ENCODE data around the gene GARS1. TPM values are rescaled to one million over a fixed set of nuclear protein-coding genes. Genes with fewer than 3 reads are reported as not detected.

The GARS1 gene
- total RNA-seq, 1 donor from 2014 or later = 517 TPM

DNA sequence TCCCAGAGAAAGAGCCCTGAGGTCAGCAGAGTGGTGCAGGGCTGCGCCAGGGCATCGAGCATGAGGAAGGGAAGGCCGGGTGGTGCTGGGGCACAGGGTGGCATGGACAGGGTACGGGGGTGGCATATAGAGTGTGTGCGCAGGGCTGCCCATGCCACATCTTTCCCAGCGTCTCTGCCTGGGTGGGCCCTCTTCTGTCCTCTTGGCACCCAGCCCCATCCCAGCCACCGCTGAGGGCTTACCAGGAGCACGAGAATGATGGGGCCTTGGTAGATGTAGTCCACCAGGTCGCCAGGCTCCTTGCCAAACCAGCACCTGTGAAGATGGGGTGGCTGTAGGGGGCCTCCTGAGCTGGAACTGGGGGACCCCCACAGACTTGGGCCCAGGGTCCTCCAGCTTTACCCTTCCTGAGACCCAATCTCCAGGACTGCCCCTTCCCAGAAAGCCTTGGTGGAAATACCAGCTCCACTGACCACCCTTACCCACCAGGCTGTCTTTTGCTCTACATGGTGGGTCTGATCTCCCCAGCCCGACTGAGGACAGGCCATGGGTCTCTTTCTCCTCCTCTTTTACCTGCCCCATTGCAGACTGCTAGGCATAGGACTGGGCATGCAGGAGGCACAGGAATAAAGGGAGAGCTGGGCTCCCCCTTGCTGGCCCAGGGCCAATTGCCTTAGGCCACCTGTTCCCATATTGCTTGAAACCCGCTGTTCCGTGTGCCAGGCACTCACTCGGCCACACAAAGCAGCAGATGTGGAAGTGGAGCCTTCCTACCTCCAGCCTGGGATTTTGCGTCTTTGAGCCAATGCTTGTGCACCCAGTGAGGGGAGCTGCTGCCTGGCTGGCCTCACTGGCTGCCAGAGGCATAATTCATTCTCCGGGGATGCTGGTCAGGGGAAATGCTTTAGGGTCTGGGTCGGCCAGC is 65.9 kb downstream of the GARS1 start:
- no peaks in the 10 kb centered on the region for H3K79me2 ChIP-seq (ENCODE audit: insufficient read depth, low read length)
- no peak overlapping the region for H3K4me2 ChIP-seq (ENCODE audit: low read length)
- Mint-ChIP-seq H3K27ac (ENCODE audit: unreplicated experiment) (no peak overlapping the region), H3K27me3 (ENCODE audit: low read depth, unreplicated experiment) (peaks cover 32% of the 10 kb centered on the region), H3K4me3 (ENCODE audit: unreplicated experiment) (no peak overlapping the region), H3K36me3 (ENCODE audit: low read depth, unreplicated experiment) (no peaks in the 10 kb centered on the region), H3K9me3 (ENCODE audit: unreplicated experiment) (no peaks in the 10 kb centered on the region), H3K4me1 (ENCODE audit: low read depth, unreplicated experiment) (peaks cover 6% of the 10 kb centered on the region)
- no peaks in the 10 kb centered on the region for H3K36me3 ChIP-seq (ENCODE audit: insufficient read depth, low read length)
- TF ChIP-seq, protein P1, sequence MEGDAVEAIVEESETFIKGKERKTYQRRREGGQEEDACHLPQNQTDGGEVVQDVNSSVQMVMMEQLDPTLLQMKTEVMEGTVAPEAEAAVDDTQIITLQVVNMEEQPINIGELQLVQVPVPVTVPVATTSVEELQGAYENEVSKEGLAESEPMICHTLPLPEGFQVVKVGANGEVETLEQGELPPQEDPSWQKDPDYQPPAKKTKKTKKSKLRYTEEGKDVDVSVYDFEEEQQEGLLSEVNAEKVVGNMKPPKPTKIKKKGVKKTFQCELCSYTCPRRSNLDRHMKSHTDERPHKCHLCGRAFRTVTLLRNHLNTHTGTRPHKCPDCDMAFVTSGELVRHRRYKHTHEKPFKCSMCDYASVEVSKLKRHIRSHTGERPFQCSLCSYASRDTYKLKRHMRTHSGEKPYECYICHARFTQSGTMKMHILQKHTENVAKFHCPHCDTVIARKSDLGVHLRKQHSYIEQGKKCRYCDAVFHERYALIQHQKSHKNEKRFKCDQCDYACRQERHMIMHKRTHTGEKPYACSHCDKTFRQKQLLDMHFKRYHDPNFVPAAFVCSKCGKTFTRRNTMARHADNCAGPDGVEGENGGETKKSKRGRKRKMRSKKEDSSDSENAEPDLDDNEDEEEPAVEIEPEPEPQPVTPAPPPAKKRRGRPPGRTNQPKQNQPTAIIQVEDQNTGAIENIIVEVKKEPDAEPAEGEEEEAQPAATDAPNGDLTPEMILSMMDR (IDR thresholded peaks at IDR 0.05; ENCODE audit: insufficient read depth, low read depth, low read length) = no peak
- TF ChIP-seq EZH2 (IDR thresholded peaks at IDR 0.05; ENCODE audit: insufficient read depth, low read length) = no peak
- H3K9me3 ChIP-seq (ENCODE audit: insufficient read depth, low read depth, low read length) = no peaks in the 10 kb centered on the region
- H3K27me3 ChIP-seq (ENCODE audit: insufficient read depth, low read length) = no peaks in the 10 kb centered on the region
- H4K20me1 ChIP-seq (ENCODE audit: insufficient read depth, low read length) = no peaks in the 10 kb centered on the region
- DNase-seq (ENCODE audit: low read depth) = no peak
- no peak overlapping the region for H3K9ac ChIP-seq (ENCODE audit: low read length)
- no peak overlapping the region for H3K27ac ChIP-seq (ENCODE audit: low read depth, low read length)
- FAIRE-seq = no peak
- H3K4me3 ChIP-seq (ENCODE audit: insufficient read depth, low read depth, low read length) = no peak overlapping the region
- no peak overlapping the region for H2AFZ ChIP-seq (ENCODE audit: low read depth, low read length)
- H3K4me1 ChIP-seq (ENCODE audit: insufficient read depth, low read length) = no peaks in the 10 kb centered on the region

DNA sequence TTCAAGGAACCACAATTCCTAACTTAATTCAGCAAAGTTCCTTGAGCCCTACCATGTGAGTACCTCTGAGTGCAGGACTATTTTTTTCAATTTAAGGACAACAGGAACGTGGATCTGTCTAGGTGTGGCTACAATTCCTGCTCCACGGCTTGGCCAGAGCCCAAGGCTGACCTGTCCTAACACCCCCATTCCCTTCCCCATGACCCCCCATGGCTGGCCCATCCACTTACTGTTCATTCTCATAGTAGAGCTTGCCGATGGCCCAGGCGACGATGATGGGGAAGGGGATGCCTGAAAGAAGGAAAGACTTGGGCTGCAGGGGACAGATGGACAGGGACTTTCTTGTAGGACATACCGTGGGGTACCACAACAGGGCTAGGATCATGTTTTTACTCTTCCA is 67.2 kb downstream of the GARS1 start:
- no peak for TF ChIP-seq EZH2 (IDR thresholded peaks at IDR 0.05; ENCODE audit: insufficient read depth, low read length)
- TF ChIP-seq, protein P1 (IDR thresholded peaks at IDR 0.05; ENCODE audit: insufficient read depth, low read depth, low read length) = no peak
- Mint-ChIP-seq H3K4me1 (ENCODE audit: low read depth, unreplicated experiment) (peaks cover 6% of the 10 kb centered on the region), H3K4me3 (ENCODE audit: unreplicated experiment) (no peak overlapping the region), H3K36me3 (ENCODE audit: low read depth, unreplicated experiment) (no peaks in the 10 kb centered on the region), H3K9me3 (ENCODE audit: unreplicated experiment) (no peaks in the 10 kb centered on the region), H3K27ac (ENCODE audit: unreplicated experiment) (no peak overlapping the region), H3K27me3 (ENCODE audit: low read depth, unreplicated experiment) (peaks cover 36% of the 10 kb centered on the region)
- H2AFZ ChIP-seq (ENCODE audit: low read depth, low read length) = no peak overlapping the region
- H3K79me2 ChIP-seq (ENCODE audit: insufficient read depth, low read length) = no peaks in the 10 kb centered on the region
- FAIRE-seq (no peak), DNase-seq (ENCODE audit: low read depth) (no peak)
- no peaks in the 10 kb centered on the region for H4K20me1 ChIP-seq (ENCODE audit: insufficient read depth, low read length)
- H3K4me2 ChIP-seq (ENCODE audit: low read length) = no peak overlapping the region
- no peaks in the 10 kb centered on the region for H3K4me1 ChIP-seq (ENCODE audit: insufficient read depth, low read length)
- H3K4me3 ChIP-seq (ENCODE audit: insufficient read depth, low read depth, low read length) = no peak overlapping the region
- H3K27me3 ChIP-seq (ENCODE audit: insufficient read depth, low read length) = no peaks in the 10 kb centered on the region
- no peak overlapping the region for H3K27ac ChIP-seq (ENCODE audit: low read depth, low read length)
- H3K9me3 ChIP-seq (ENCODE audit: insufficient read depth, low read depth, low read length) = no peaks in the 10 kb centered on the region
- no peak overlapping the region for H3K9ac ChIP-seq (ENCODE audit: low read length)
- H3K36me3 ChIP-seq (ENCODE audit: insufficient read depth, low read length) = no peaks in the 10 kb centered on the region

DNA sequence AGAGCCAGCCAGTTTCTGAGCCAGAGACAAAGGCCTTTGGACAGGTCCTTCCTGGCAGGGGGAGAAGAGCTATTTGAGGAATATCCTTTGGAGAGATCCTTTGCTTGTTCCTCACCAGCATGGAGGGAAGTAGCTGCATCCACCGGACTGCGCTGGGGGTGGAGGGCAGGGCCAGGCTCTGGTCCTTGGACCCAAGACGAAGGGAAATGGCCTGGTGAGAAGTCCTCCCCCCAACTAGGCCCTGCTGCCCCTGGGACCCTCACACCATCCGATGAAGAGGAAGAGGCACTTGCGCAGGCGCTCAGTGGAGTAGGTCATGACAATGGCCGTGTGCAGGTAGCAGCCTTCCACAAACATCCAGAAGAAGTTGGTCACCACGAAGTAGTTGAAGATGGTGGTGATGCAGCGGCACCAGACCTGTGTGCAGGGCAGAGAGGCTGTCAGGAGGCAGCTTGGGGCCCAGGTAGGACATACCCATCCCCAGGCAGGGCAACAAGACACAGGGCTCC is 67.8 kb downstream of the GARS1 start:
- Mint-ChIP-seq H3K27ac (ENCODE audit: unreplicated experiment) (no peak overlapping the region), H3K9me3 (ENCODE audit: unreplicated experiment) (no peaks in the 10 kb centered on the region), H3K4me1 (ENCODE audit: low read depth, unreplicated experiment) (peaks cover 6% of the 10 kb centered on the region), H3K27me3 (ENCODE audit: low read depth, unreplicated experiment) (peaks cover 34% of the 10 kb centered on the region), H3K36me3 (ENCODE audit: low read depth, unreplicated experiment) (no peaks in the 10 kb centered on the region), H3K4me3 (ENCODE audit: unreplicated experiment) (no peak overlapping the region)
- peaks cover under 1% of the 10 kb centered on the region for H3K27me3 ChIP-seq (ENCODE audit: insufficient read depth, low read length)
- H3K79me2 ChIP-seq (ENCODE audit: insufficient read depth, low read length) = no peaks in the 10 kb centered on the region
- no peak overlapping the region for H3K27ac ChIP-seq (ENCODE audit: low read depth, low read length)
- no peak for DNase-seq (ENCODE audit: low read depth)
- no peak overlapping the region for H3K9ac ChIP-seq (ENCODE audit: low read length)
- no peak for FAIRE-seq
- no peaks in the 10 kb centered on the region for H3K9me3 ChIP-seq (ENCODE audit: insufficient read depth, low read depth, low read length)
- TF ChIP-seq, protein P1 (IDR thresholded peaks at IDR 0.05; ENCODE audit: insufficient read depth, low read depth, low read length) = no peak
- TF ChIP-seq EZH2 (IDR thresholded peaks at IDR 0.05; ENCODE audit: insufficient read depth, low read length) = no peak
- H3K4me3 ChIP-seq (ENCODE audit: insufficient read depth, low read depth, low read length) = no peak overlapping the region
- no peak overlapping the region for H3K4me2 ChIP-seq (ENCODE audit: low read length)
- H4K20me1 ChIP-seq (ENCODE audit: insufficient read depth, low read length) = no peaks in the 10 kb centered on the region
- no peak overlapping the region for H2AFZ ChIP-seq (ENCODE audit: low read depth, low read length)
- H3K4me1 ChIP-seq (ENCODE audit: insufficient read depth, low read length) = no peaks in the 10 kb centered on the region
- H3K36me3 ChIP-seq (ENCODE audit: insufficient read depth, low read length) = no peaks in the 10 kb centered on the region
